GM21526 (cell line): ENCODE results near the gene THUMPD3.
A peak's percentile ranks its signal among the peaks of the same experiment; 100 is the strongest.

Experiments used
- ATAC-seq: cut with Tn5 transposase; IDR thresholded peaks from one replicate; pipeline ENCODE4 v1.9.1; 2021; ENCODE audit warnings: moderate library complexity; ENCODE audit not compliant: unreplicated experiment, low FRiP score

The THUMPD3 gene

DNA sequence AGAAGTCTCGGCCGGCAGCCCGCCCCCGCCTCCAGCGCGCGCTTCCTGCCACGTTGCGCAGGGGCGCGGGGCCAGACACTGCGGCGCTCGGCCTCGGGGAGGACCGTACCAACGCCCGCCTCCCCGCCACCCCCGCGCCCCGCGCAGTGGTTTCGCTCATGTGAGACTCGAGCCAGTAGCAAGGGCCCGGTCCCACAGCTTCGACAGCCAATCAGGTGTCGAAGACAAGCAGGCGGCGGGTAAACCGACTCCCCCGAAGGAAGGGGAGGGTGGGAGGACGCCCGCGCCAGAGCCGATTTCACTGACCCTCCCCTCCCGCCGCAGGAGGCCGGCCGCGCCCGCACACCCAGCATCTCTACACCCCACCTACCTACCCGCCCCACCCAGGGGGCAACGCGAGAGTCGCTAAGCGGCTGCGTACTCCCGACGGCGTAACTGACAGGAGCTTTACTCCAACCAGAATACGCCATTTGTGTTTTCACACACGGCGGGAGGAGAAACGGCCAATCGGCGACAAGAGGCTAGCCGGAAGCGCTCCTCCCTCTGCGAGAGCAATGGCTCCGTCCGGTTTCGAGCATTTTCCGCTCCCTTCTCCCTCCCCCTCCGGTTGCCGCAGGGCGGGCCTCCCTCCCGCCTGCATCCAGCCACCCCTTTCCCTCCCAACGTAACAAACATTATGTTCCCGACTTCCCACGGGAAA lies 33.9 kb downstream of the THUMPD3 start:
- peak; percentile 69 for ATAC-seq

DNA sequence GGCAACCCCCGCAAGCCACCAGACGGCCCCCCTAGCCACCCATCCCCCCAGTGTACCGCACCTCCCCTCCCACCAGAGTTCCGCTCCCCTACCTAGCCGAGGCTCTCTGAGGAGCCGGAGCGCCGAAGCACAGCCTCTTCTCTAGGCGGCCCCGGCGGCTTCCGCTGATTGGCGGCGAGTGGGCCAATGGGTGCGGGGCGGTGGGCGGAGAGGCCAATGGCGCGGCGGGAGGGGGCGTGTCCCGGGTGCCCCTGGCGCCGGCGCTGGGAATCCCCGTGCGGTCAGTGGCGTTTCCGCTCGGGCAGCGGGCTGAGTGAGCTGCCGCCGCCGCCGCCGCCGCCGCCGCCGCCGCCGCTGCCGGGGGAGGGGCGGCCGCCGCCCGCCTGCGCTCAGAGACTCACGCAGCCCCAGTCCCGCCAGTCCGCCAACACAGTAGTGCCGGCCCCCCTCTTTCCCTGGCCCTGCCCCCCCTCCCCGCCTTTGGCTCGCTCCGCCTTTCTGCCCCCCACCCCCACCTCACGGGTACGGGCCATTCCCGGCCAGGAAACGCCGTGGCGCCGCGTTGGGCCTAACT lies 34.6 kb downstream of the THUMPD3 start, which contains the start of gene SETD5:
TSS of gene SETD5 (plus strand) at position 284 of the 574 bp plus-strand sequence. CDS start 31,324 bp downstream, outside the sequence.
- ATAC-seq: peak; percentile 51

DNA sequence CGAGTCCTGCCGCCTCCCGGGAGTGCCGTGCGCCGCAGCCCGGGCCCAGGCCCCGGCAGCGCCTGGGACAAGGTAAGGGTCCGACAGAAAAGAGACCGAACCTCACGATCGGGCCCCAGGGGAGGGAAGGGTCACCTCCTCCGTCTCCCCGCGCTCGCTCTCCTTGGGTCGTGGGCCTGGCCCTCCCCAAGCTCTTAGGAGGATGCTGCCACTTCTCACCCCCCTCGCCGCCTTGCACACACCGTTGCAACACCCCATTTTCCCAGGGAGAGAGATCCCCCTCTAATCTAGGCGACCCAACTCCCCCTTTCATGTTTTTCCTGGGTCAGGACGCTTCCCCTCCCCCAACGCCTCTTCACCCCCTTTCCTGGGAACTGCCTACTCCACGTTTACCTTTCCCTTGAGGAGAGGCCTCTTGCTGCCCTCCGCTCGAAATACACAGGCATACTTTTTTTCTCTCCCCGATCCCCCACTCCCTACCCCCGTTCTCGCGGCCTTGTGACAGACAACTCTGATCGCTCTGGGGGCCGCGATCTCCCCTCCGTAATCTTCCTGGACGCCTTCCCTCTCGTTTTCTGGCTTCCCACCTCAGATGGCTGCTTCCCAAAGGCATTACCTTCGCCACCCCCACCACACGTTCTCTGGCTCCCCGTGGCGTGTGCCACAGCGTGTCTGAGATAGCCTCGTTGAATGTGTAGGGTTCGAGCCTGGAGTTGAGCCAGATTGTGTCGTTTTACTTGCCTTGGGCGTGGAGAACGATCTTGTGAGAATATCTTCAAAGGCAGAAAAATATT lies 35.2 kb downstream of the THUMPD3 start:
- no peak for ATAC-seq

DNA sequence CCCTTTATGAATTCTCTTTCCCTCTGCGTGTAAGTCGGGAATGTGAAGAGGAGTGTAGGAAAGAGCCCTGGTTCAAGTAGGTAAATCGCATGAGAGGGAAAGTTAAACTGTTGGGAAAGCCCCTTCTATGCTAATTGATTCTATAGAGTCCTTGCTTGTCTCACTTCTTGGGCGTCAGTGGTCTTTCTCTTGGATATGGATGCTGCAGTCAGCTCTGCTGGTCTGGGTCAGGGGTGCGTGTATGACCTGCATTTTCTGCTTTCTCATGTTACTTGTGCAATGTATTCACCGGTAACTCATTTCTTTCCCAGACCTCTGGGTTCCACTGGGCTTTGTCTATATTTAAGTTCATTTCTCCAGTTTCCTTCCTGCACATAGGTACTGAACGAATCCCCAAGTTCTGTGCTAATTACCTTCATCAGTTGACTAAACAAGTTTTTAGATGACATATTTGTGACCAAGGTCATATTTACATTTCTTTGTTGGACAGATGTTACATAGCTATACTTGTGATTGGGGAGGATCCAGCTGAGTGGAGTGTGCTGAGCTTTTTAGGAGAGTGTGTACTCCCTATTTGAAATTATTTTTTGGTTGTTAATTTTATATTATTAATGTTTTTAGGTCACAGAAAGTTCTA lies 36.0 kb downstream of the THUMPD3 start:
- ATAC-seq: no peak

DNA sequence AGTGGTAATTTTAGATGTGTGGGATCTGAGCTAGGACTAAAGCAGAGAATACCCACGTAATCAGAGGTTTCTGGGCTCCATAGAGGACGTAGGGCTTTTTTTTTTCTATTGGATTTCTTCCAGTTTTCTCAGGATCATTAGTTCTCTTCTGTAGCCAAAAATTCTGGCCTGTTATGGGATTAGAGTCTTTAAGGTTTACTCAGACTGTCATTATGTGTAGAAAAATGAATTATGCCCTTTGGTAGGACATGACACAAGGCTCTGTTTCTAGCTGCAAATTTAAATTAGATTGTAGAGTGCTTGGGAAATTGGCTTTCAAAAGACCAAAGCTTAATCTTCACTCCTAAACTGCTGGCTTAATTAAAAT lies 36.5 kb downstream of the THUMPD3 start:
- ATAC-seq: no peak

DNA sequence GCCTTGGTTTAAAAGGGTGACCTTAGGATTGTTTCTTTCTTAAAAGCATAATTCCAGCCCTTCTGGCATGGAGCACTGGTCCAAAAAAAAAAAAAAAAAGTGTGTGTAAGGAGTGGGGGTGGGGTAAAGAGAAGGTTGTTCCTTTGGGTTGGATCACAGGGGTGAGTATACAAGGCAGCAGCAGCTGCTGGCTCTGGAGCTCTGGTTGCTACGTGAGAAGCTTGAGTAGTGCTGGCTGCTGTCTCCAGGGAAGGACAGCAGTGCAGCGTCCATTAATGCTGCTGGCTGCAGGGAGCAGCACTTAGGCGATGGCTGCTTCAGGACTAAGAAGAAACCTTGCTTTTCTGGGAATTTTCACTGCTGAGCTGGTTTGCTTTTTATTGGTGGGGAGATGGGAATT lies 36.9 kb downstream of the THUMPD3 start:
- no peak for ATAC-seq

DNA sequence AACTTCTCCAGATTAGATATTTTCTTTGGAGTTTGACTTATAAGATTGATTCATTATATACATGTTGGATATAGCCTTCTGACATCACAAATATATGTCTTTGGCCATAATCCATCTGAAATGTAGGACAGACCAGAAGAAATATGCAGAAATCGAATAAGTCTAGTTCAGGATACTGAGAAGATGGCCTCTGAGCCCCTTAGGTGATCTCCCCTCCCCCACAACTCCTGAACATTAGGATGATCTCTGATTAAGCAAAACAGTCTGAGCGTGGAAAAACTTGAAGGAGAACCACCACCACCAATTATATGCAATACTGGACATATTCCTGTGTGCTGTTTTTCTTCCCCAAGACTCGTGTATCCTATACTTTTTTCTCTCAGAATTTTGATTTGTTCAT lies 37.8 kb downstream of the THUMPD3 start:
- ATAC-seq: no peak

DNA sequence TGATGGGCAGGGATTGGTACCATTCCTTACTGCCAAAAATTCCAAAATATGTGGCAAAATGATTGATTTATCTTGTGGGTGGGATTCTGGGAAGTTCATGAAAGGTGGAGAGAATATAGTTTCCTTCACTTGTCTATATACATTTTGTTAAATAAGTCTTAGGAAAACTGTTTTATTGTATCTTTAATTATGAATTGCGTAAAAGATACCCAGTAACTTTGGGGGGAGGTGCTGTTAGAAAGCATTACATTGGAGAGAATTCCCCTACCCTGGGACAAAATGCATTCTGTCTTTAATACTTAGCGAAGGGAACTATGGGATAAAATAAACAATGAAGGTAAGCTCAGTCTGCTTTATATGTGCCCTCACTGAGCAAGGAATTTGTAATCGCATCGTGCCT lies 39.1 kb downstream of the THUMPD3 start:
- no peak for ATAC-seq

DNA sequence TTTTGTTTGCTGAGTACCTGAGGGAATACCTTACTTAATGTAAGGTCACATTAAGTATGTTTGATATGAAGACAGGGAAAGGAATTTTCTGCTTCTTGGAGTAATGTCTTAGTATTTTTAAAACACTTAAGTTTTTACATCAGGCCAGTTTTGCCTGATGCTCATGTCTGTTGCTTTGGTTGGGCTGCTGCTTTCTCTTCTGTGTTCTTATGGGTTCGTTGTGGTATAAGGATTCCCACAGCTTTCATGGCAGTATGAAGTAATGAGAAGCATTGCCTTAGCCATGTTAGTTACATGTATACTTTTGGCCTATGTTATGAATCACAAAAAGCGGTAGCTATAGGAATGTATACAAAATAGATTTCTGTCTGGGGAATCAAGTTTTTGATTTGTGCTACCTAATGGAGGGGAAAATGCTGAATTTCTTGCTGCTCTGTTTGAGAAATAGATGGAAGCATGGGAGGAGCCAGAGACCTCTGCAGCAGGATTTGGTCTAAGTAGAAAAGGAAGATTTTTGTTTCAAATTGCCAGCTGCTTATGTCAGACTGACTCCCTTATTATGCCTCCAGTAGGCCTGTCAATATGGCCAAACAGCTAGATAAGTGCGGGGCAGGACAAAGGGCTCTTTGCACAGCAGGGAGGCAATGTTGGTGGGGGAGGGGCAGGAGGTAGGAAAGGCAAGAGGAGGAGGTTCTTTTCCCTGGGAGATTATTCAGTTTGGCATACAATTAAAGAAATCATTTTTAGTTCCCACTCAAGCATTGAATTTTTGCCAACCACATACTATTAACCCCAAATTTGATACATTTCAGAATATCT lies 39.8 kb downstream of the THUMPD3 start:
- ATAC-seq: no peak

DNA sequence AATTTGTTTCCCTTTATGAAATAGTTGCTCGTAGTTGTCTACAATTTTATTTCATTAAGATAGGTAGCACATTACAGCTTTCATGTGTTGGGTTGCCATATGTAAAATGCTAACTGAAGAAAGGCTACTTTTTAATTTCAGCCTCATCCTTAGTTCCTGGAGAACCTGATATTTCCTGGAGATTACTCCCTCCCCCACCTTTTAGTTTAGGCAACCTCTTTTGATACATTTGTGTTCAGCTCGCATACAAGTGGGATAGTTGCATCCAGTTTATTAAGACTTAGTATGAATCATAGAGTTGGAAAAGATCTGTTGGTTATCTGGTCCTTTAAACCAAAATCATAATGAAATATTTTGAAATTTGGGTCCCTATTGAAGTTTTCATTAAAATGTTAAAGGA lies 40.6 kb downstream of the THUMPD3 start:
- ATAC-seq: no peak

DNA sequence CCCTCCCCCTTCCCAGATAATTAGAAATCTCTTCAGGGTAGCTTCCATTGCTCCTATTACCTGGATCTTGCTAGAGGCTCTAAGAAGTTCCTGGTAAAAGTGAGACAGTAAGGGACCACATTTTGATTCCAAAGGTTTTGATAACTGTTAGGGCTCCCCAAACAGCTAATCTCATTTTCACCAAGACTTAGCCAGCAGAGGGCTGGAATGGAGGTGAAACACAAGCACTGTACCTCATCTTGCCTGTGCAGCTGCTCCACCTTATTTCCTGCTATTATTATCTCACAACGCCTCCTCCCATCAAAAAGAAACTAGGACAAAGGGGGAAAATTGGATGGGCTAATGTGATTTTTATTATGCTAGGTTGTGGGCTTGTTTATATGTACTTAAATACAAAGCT lies 41.8 kb downstream of the THUMPD3 start:
- no peak for ATAC-seq

DNA sequence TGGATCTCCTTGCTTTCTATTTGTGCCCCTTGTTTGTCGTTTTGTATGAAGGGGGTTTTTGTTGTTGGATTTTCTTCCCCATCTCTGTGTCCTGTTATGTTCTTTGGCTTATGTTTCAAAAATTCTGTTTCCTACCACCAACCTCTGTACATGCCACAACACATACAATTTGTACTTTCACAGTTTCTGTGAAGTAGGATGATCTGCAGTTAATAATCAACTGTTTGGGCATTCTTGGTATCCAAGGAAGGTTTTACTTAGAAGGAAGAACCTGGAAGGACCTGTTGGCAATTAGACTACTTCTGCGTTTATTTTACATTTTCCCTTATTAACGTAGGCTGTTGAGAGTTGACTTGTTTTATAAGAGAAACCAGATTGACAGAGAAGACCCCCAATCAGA lies 42.9 kb downstream of the THUMPD3 start:
- ATAC-seq: no peak

DNA sequence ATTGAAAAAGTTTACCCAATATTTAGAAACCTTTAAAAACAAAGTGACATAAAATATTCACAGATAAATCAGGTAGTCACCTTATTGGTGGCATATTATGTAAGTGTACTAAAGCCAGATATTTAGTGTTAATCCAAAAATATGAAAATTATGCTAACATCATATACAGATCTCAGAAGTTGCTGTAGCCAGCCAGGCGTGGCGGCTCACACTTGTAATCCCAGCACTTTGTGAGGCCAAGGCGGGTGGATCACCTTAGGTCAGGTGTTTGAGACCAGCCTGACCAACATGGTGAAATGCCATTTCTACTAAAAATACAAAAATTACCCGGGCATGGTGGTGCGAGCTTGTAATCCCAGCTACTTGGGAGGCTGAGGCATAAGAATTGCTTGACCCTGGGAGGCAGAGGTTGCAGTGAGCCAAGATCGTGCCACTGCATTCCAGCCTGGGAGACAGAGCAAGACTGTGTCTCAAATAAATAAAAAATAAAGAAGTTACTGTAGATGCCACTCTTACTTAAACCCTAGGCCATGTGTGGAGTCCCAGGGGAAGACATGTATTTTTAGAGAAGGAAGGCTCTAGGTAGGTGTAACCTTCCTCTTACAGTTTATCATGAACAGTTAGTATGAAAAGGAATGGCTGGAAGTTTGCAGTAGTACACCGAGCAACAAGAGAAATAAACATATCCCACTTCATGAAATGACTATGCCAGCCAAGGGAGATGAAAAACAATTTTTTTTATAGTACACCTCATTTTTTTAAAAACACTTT lies 44.2 kb downstream of the THUMPD3 start:
- ATAC-seq: no peak

DNA sequence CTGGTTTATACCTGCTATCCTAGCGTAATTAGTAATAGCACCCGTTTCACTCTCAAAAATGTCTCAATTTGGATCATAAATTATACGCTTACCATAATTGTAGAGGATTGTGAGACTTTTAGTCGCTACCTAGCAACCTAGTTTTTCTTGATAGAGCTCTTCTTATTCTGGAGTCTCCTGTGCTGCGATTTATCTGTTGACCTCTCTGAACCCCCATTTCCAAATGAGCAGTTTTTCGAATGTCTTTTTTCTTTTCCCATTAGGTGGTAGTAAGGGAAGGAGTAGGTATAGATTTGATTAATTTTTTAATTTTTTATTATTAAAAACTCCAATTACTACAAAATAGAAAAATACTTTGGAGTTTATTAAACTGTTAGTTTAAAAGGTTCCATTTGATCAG lies 45.2 kb downstream of the THUMPD3 start:
- ATAC-seq: no peak

DNA sequence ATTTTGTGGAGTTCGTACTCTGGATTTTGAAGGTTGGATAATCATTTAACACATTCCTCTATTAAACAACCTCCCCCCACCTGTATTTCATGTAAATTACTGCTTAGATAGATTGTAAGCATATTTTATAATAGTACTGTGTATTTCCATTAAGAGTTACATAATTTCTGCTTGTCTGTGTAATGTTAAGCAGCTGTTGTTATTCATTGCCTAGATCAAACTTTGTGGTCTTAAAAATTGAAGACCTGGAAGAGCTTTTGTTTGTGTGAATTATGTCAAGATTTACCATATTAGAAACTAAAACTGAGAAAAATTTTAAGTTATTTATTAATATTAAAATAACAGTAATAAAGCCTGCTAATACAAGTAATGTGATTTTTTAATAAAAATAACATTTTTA lies 45.7 kb downstream of the THUMPD3 start:
- no peak for ATAC-seq

DNA sequence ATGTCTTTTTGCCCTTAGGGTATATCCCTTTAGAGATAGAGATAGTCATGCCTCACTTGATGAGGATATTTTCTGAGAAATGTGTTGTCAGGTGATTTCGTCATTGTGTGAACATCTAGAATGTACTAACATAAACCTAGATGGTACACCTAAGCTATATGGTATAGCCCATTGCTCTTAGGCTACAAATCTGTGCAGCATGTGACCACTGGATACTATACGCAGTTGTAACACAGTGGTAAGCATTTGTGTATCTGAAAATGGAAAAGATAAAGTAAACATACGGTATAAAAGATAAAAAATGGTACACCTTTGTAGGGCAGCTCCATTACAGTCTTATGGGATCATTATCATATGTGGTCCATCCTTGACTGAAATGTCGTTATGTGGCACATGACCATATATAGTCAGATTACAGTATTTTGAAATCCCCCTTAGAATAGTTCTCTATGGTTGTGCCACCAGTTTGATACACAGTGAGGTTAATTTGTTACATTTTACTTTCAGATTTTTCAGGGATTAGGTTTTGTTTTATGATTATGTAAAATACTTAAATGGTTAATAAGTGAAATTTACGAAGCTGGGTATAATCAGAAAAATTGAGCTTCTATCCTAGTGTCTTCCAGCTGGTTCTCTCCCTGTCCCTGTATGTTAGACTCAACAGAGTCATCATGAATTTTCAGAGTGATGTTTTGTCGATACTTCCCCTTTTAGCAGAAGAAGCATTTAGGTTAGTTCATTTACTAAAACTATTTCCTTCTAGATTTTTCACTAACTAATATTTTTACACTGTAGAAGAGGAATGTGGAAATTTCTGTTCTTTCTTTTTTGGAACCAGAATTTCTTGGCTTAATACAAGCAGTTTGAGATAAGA lies 47.4 kb downstream of the THUMPD3 start:
- ATAC-seq: no peak

DNA sequence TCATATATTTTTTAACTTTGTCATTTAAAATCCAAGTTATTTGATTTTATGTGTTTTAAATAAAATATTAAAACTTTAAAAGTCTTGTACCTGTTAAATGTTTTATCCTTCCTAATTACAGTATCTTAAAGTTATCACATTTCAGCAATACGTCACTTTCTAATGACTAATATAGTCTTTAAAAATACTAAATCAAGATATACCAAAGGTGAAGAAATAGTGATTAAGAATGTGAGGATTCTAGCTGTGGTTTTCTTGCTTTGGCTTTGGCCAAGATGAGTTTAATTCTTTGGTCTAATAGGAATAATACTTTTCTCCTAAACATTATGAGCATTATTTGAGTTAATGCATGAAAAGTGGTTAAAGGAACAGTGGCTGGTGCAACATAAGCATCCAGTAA lies 48.4 kb downstream of the THUMPD3 start:
- no peak for ATAC-seq

DNA sequence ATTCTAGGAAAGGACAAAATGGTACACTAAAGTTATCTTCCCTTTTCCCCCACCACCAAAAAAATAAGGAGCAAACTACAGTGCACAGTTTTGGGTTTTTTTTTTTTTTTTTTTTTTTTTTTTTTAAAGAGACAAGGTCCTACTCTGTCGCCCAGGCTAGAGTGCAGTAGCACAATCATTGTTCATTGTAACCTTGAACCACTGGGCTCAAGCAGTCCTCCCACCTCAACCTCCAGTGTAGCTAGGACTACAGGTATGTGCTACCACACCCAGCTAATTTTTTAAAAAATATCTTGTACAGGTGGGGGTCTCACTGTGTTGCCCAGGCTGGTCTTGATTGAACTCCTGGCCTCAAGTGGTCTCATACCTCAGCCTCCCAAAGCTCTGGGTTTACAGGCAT lies 49.4 kb downstream of the THUMPD3 start:
- ATAC-seq: no peak

DNA sequence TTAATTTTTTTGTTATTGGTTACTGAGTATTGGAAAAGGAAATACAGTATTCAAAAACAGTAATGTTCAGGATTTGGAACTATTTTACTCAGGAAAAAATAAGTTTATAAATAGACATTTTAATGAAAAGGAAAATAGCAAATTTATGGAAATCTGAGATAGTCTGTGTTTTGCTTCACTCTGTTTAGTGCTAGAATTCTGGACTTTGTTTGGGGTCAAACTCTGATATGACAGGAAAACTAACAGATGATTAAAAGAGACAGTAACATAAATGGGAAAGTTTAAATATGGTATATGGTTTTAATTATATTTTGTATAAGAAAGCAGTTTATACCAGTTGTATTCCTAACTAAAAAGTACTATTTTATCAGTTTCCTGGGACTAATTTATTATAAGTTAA lies 52.0 kb downstream of the THUMPD3 start:
- ATAC-seq: no peak
